Body of pancreas (tissue), 4 donors: ENCODE data around the gene BPTF.

Experiments
- CTCF ChIP-seq, 7 experiments: fragments of 450-650 bp in 4 of 7; fragments of 200-600 bp in 3 of 7; sonication (generic) in 3 of 7; IDR thresholded peaks; one replicate each; pipeline ENCODE4 v1.5.1; 2016 to 2019; ENCODE audit warnings: antibody characterized with exemption in 7 of 7
- POLR2A ChIP-seq, 3 donors: fragments of 450-650 bp; IDR thresholded peaks; one replicate each; pipeline ENCODE4 v1.6.1; 2016; ENCODE audit warnings: antibody characterized with exemption in 3 of 3, mild to moderate bottlenecking in 2 of 3

GRCh38 chr17:67982034-67982640 is 156.8 kb downstream of the BPTF start:
- TF ChIP-seq CTCF (IDR thresholded peaks at IDR 0.05) (no peak), POLR2A (IDR thresholded peaks at IDR 0.05) (no peak)
